Measurements from ENCODE around the gene MC1R.
A peak's percentile ranks its signal among the peaks of the same experiment; 100 is the strongest.

Gene MC1R

GRCh38 chr16:89905511-89906139 lies 13.0 kb upstream of the MC1R start:
- no peak for DNase-seq (ENCODE audit: low read depth)
- H3K4me3 ChIP-seq (ENCODE audit: control insufficient read depth, low read depth, low read length): no peak overlapping the region
- no peak for TF ChIP-seq CTCF (IDR thresholded peaks at IDR 0.05; ENCODE audit: control insufficient read depth, insufficient read depth, low read depth, low read length, missing control alignments)

GRCh38 chr16:89906140-89907025 lies 12.3 kb upstream of the MC1R start:
- TF ChIP-seq CTCF (IDR thresholded peaks at IDR 0.05; ENCODE audit: control insufficient read depth, insufficient read depth, low read depth, low read length, missing control alignments): no peak
- no peak for DNase-seq (ENCODE audit: low read depth)
- H3K4me3 ChIP-seq (ENCODE audit: control insufficient read depth, low read depth, low read length): no peak overlapping the region

GRCh38 chr16:89907055-89907814 lies 11.4 kb upstream of the MC1R start:
- no peak for DNase-seq (ENCODE audit: low read depth)
- TF ChIP-seq CTCF (IDR thresholded peaks at IDR 0.05; ENCODE audit: control insufficient read depth, insufficient read depth, low read depth, low read length, missing control alignments): no peak

DNA sequence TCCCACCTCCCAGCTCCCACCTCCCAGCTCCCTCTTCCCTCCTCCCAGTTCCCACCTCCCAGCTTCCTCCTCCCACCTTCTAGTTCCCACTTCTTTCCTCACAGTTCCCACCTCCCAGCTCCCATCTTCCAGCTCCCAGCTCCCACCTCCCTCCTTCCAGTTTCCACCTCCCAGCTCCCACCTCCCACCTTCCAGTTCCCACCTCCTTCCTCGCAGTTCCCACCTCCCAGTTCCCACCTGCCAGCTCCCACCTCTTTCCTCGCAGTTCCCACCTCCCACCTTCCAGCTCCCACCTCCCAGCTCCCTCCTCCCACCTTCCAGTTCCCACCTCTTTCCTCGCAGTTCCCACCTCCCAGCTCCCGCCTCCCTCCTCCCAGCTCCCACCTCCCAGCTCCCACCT lies 10.4 kb upstream of the MC1R start:
- H3K4me3 ChIP-seq (ENCODE audit: control insufficient read depth, low read depth, low read length): no peak overlapping the region
- no peak for DNase-seq (ENCODE audit: low read depth)
- TF ChIP-seq CTCF (IDR thresholded peaks at IDR 0.05; ENCODE audit: control insufficient read depth, insufficient read depth, low read depth, low read length, missing control alignments): no peak

More at GRCh38 chr16:89907055-89907814, 11.4 kb upstream of the MC1R start:
- no peak overlapping the region for H3K4me3 ChIP-seq (ENCODE audit: control insufficient read depth, low read depth, low read length)

GRCh38 chr16:89909777-89910716 lies 8.6 kb upstream of the MC1R start:
- no peak for DNase-seq (ENCODE audit: low read depth)
- peak; percentile 90 for TF ChIP-seq CTCF (IDR thresholded peaks at IDR 0.05; ENCODE audit: control insufficient read depth, insufficient read depth, low read depth, low read length, missing control alignments)
- no peak overlapping the region for H3K4me3 ChIP-seq (ENCODE audit: control insufficient read depth, low read depth, low read length)
